ENCODE measurements around the gene PTPRE.

The PTPRE gene

GRCh38 chr10:127926455-127926854 is 19.6 kb downstream of the PTPRE start:
- no peak for ATAC-seq

- ATAC-seq = no peak
These were observed 21.3 kb downstream of the PTPRE start for GRCh38 chr10:127928021-127928806.

- no peak for ATAC-seq
These were observed 25.8 kb downstream of the PTPRE start for GRCh38 chr10:127932521-127933270.

GRCh38 chr10:127933271-127933670 is 26.4 kb downstream of the PTPRE start:
- ATAC-seq = no peak

GRCh38 chr10:127934383-127934782 is 27.5 kb downstream of the PTPRE start:
- no peak for ATAC-seq

- no peak for ATAC-seq
These were observed 28.2 kb downstream of the PTPRE start for GRCh38 chr10:127935071-127935561.

GRCh38 chr10:127937069-127937468 is 30.2 kb downstream of the PTPRE start:
- no peak for ATAC-seq

- no peak for ATAC-seq
These were observed 31.1 kb downstream of the PTPRE start for GRCh38 chr10:127937915-127938463.

GRCh38 chr10:127939786-127940330 is 33.0 kb downstream of the PTPRE start:
- ATAC-seq = no peak

- ATAC-seq = no peak
These were observed 34.1 kb downstream of the PTPRE start for GRCh38 chr10:127940866-127941640.

GRCh38 chr10:127942811-127943210 is 35.9 kb downstream of the PTPRE start:
- no peak for ATAC-seq

- ATAC-seq = no peak
These were observed 36.5 kb downstream of the PTPRE start for GRCh38 chr10:127943336-127943910.

- ATAC-seq = no peak
These were observed 37.4 kb downstream of the PTPRE start for GRCh38 chr10:127944256-127944655.

- ATAC-seq = peak; percentile 24 to 41
These were observed 38.4 kb downstream of the PTPRE start for GRCh38 chr10:127945341-127945758.

GRCh38 chr10:127945948-127946711 is 39.2 kb downstream of the PTPRE start:
- ATAC-seq = no peak

GRCh38 chr10:127947211-127947610 is 40.3 kb downstream of the PTPRE start:
- no peak for ATAC-seq

GRCh38 chr10:127948791-127949190 is 41.9 kb downstream of the PTPRE start:
- no peak for ATAC-seq

- ATAC-seq = no peak
These were observed 42.9 kb downstream of the PTPRE start for GRCh38 chr10:127949831-127950230.

- ATAC-seq = no peak
These were observed 45.1 kb downstream of the PTPRE start for GRCh38 chr10:127951861-127952574.

- no peak for ATAC-seq
These were observed 45.6 kb downstream of the PTPRE start for GRCh38 chr10:127952575-127952869.

GRCh38 chr10:127952918-127953317 is 46.0 kb downstream of the PTPRE start:
- ATAC-seq = no peak
